Small intestine (tissue), 16 donors: ENCODE results near the gene HSPA6. TPM values are rescaled to one million over a fixed set of nuclear protein-coding genes. Genes with fewer than 3 reads are reported as not detected.
"Not testable (repeated sequence)": the region's sequence is repeated elsewhere in the genome, so short reads cannot be mapped to it uniquely, and the experiment has no call there.

Source experiments
- DNase-seq, 2 donors: peaks; one replicate each; pipeline versions ENCODE4 v3.0.0 to v3.0.0-alpha.2; 2013
- FAIRE-seq: peaks from 2 replicates; lab custom pipeline; 2012; peaks lifted over from hg19 to GRCh38; lab: Jason Lieb, UNC
- H3K27ac ChIP-seq, 3 donors: one replicate each; pipeline ENCODE4 v1.5.1; 2013; ENCODE audit warnings: low read length in 2 of 3, mild to moderate bottlenecking in 2 of 3, control low read depth in 1 of 3, inconsistent platforms in 1 of 3, low read depth in 1 of 3, moderate library complexity in 1 of 3
- H3K27me3 ChIP-seq, 3 donors: one replicate each; pipeline ENCODE4 v1.6.1; 2013; ENCODE audit warnings: low read length in 3 of 3, inconsistent platforms in 1 of 3; ENCODE audit not compliant: control insufficient read depth in 3 of 3, insufficient read depth in 3 of 3
- H3K36me3 ChIP-seq, 3 donors: one replicate each; pipeline ENCODE4 v1.6.1; 2013; ENCODE audit warnings: low read length in 3 of 3, inconsistent platforms in 1 of 3, low read depth in 1 of 3, mild to moderate bottlenecking in 1 of 3, moderate library complexity in 1 of 3; ENCODE audit not compliant: control insufficient read depth in 3 of 3, insufficient read depth in 2 of 3
- H3K4me1 ChIP-seq, 3 donors: one replicate each; pipeline ENCODE4 v1.6.1; 2013; ENCODE audit warnings: low read length in 2 of 3, inconsistent platforms in 1 of 3, low read depth in 1 of 3, mild to moderate bottlenecking in 1 of 3, moderate library complexity in 1 of 3; ENCODE audit not compliant: control insufficient read depth in 3 of 3, insufficient read depth in 2 of 3
- H3K4me3 ChIP-seq, 3 donors: one replicate each; pipeline ENCODE4 v1.5.1; 2013; ENCODE audit warnings: low read length in 3 of 3, control low read depth in 1 of 3, inconsistent platforms in 1 of 3, low read depth in 1 of 3, mild to moderate bottlenecking in 1 of 3, moderate library complexity in 1 of 3
- H3K9me3 ChIP-seq, 2 donors: one replicate each; pipeline ENCODE4 v1.6.1; 2013; ENCODE audit warnings: low read depth in 1 of 2, low read length in 1 of 2; ENCODE audit not compliant: control insufficient read depth in 2 of 2, insufficient read depth in 1 of 2
- WGBS, 3 donors: extraction: QIAGEN DNeasy Blood & Tissue Kit; methylation state at CpG; one replicate each; pipeline ENCODE4 v1.1.7; 2013; 5-methylcytosine and 5-hydroxymethylcytosine counted together
- long read RNA-seq, 10 donors: transcript quantifications; one replicate each; lab custom pipeline, GENCODE V29; 2026
- polyA plus RNA-seq, 4 donors: library from polyadenylated mRNA; stranded (reverse) in 3 of 4; unstranded in 1 of 4; fragments of 200-250 nt in 3 of 4; fragments of 120-200 nt in 1 of 4; gene quantifications; one replicate each; pipeline versions ENCODE4 v1.2.1 to v1.2.3, GENCODE V29; 2013
- donor health status: healthy with polysubstance abuse.
- donor health status: control.
- donor health status: control.
- donor health status: Bipolar disorder and iron deficiency.
- donor health status: healthy.

Gene HSPA6
- 1 to 10 TPM in 2 of 4 donors, under 1 TPM in 2; 0.22 to 1.6 (median 0.72) TPM for polyA plus RNA-seq
- long read RNA-seq, donor 1, result 0 reads
- long read RNA-seq, donor 2, result 0 reads
- long read RNA-seq, donor 3, result 0 reads
- long read RNA-seq, donor 4, result 0 reads
- long read RNA-seq, donor 5, result 0 reads
- long read RNA-seq, donor 6, partial matches to known transcripts, result 0 of 1 reads
- long read RNA-seq, donor 6, other reads (novel, unspliced or antisense), result 0 of 1 reads
- long read RNA-seq, donor 7, result 0 reads
- long read RNA-seq, donor 8, result 0 reads
- long read RNA-seq, donor 9, partial matches to known transcripts, result 0 of 1 reads
- long read RNA-seq, donor 9, other reads (novel, unspliced or antisense), result 0 of 1 reads
- long read RNA-seq, donor 10, result 0 reads

DNA sequence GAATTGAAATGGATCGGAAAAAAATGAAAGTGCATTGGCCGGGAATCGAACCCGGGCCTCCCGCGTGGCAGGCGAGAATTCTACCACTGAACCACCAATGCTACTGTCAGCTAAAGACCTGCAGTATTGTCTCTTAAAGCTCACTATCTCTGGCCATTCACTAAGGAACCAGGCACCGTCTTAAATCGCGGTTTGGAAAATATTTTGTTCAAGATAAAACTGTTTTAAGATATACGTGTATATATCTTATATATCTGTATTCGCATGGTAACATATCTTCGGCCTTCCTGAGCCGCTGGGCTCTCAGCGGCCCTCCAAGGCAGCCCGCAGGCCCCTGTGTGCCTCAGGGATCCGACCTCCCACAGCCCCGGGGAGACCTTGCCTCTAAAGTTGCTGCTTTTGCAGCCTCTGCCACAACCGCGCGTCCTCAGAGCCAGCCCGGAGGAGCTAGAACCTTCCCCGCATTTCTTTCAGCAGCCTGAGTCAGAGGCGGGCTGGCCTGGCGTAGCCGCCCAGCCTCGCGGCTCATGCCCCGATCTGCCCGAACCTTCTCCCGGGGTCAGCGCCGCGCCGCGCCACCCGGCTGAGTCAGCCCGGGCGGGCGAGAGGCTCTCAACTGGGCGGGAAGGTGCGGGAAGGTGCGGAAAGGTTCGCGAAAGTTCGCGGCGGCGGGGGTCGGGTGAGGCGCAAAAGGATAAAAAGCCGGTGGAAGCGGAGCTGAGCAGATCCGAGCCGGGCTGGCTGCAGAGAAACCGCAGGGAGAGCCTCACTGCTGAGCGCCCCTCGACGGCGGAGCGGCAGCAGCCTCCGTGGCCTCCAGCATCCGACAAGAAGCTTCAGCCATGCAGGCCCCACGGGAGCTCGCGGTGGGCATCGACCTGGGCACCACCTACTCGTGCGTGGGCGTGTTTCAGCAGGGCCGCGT lies at the start of gene HSPA6:
Gene HSPA6 (plus strand): TSS at position 724 of the 925 bp plus-strand sequence. CDS start 119 bp downstream, at position 843.
- H3K4me1 ChIP-seq, H3K36me3 ChIP-seq, H3K9me3 ChIP-seq, FAIRE-seq: not testable (repeated sequence)
- 0 to 1% (median 0%) methylated on average over 55 to 63 of the region's 72 CpGs for WGBS, 3 donors
- Histone ChIP-seq H3K27ac (peak within 1 kb of the TSS; percentile 17 to 43 (median 41)), H3K27me3 (peaks cover 0 to 18% (median 0%) of the 10 kb centered on the region in 3 donors), H3K4me3 (peak within 1 kb of the TSS; percentile 52 to 69 (median 54))
- peak; percentile 75 to 87 for DNase-seq

DNA sequence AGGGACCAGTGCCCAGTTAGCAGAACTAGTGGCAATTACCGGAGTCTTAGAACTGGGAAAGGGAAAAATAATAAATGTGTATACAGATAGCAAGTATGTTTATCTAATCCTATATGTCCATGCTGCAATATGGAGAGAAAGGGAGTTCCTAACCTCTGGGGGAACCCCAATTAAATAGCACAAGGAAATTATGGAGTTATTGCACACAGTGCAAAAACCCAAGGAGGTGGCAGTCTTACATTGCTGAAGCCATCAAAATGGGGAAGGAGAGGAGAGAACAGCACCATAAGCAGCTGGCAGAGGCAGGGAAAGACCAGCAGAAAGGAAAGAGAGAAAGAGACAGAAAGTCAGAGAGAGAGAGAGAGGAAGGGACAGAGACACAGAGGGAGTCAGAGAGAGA lies 46.6 kb upstream of the HSPA6 start:
- FAIRE-seq, H3K4me3 ChIP-seq, DNase-seq, H3K4me1 ChIP-seq, H3K27ac ChIP-seq, H3K9me3 ChIP-seq, H3K36me3 ChIP-seq: not testable (repeated sequence)
- 67 to 100% (median 96%) methylated on average over 1 of the region's 1 CpG for WGBS, 3 donors
- H3K27me3 ChIP-seq, result peaks cover 0 to 48% (median 21%) of the 10 kb centered on the region in 3 donors

DNA sequence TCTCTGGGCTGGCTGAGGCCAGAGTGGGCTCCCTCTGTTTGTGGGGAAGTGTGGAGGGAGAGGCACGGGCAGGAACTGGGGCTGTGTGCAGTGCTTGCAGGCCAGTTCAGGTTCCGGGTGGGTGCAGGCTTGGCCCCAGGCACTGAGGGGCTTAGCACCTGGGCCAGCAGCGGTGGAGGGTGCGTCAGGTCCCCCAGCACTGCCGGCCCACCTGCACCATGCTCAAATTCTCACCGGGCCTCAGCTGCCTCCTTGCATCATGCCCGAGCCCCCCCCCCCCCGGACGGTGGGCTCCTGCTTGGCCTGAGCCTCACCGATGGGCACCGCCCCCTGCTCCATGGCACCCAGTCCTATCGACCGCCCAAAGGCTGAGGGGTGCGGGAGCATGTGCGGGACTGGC lies 45.4 kb upstream of the HSPA6 start:
- peaks cover 0 to 42% (median 14%) of the 10 kb centered on the region in 3 donors for H3K27me3 ChIP-seq
- H3K9me3 ChIP-seq, result no peaks in the 10 kb centered on the region
- FAIRE-seq (no peak), DNase-seq (no peak)
- H3K4me1 ChIP-seq, result no peaks in the 10 kb centered on the region
- H3K36me3 ChIP-seq, result no peaks in the 10 kb centered on the region
- WGBS, 3 donors, result 92 to 94% (median 92%) methylated on average over 9 to 15 of the region's 15 CpGs
- H3K27ac ChIP-seq, result no peak overlapping the region
- H3K4me3 ChIP-seq, result no peak overlapping the region

- DNase-seq (no peak), FAIRE-seq (no peak)
- Histone ChIP-seq H3K4me3 (no peak overlapping the region), H3K4me1 (no peaks in the 10 kb centered on the region), H3K36me3 (no peaks in the 10 kb centered on the region), H3K9me3 (no peaks in the 10 kb centered on the region), H3K27ac (no peak overlapping the region), H3K27me3 (peaks cover 0 to 36% (median 12%) of the 10 kb centered on the region in 3 donors)
- WGBS, 3 donors, result 78 to 83% (median 81%) methylated on average over 20 of the region's 20 CpGs
Observed at GRCh38 chr1:161480381-161481035, 43.8 kb upstream of the HSPA6 start.

GRCh38 chr1:161481624-161482392 lies 42.5 kb upstream of the HSPA6 start:
- 72 to 79% (median 75%) methylated on average over 13 of the region's 13 CpGs for WGBS, 3 donors
- no peaks in the 10 kb centered on the region for H3K36me3 ChIP-seq

GRCh38 chr1:161482610-161483009 lies 41.7 kb upstream of the HSPA6 start:
- FAIRE-seq, result no peak
- no peaks in the 10 kb centered on the region for H3K9me3 ChIP-seq
- no peaks in the 10 kb centered on the region for H3K4me1 ChIP-seq
- H3K36me3 ChIP-seq, result no peaks in the 10 kb centered on the region
- no peak overlapping the region for H3K27ac ChIP-seq
- no peak for DNase-seq
- H3K27me3 ChIP-seq, result peaks cover 0 to 36% (median 11%) of the 10 kb centered on the region in 3 donors
- WGBS, 3 donors, result 69 to 80% (median 74%) methylated on average over 6 of the region's 6 CpGs
- no peak overlapping the region for H3K4me3 ChIP-seq

More at GRCh38 chr1:161481624-161482392, 42.5 kb upstream of the HSPA6 start:
- DNase-seq (no peak), FAIRE-seq (no peak)
- Histone ChIP-seq H3K27ac (no peak overlapping the region), H3K9me3 (no peaks in the 10 kb centered on the region), H3K4me3 (no peak overlapping the region), H3K4me1 (no peaks in the 10 kb centered on the region), H3K27me3 (peaks cover 0 to 33% (median 11%) of the 10 kb centered on the region in 3 donors)

DNA sequence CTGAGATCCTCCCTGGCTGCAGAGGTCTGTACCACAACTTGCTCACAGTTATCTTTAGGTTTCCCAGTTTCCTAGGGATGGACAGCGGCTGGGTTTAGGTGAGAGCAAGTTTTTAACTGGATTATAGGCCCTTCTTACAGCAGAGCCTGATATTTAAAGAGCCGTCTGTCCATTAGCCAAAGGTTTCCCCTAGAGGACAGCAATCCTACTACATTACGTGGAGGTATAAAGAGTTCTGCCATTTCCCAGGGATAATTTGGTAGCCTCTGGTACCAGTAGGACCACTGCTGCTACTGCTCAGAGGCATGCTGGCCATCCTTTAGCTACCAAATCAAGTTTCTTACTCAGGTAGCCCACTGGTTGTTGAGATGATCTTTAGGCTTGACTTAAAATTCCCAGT lies 41.0 kb upstream of the HSPA6 start:
- Histone ChIP-seq H3K9me3 (no peaks in the 10 kb centered on the region), H3K4me1 (no peaks in the 10 kb centered on the region), H3K27ac (no peak overlapping the region), H3K4me3 (no peak overlapping the region), H3K36me3 (no peaks in the 10 kb centered on the region), H3K27me3 (peaks cover 0 to 42% (median 11%) of the 10 kb centered on the region in 3 donors)
- DNase-seq (no peak), FAIRE-seq (no peak)
- WGBS, 3 donors, result 68 to 78% (median 76%) methylated on average over 3 of the region's 3 CpGs
